GM23248 (cell line): ENCODE data around the gene HMSD. TPM values are rescaled to one million over a fixed set of nuclear protein-coding genes. Genes with fewer than 3 reads are reported as not detected.

ENCODE experiments used
- DNase-seq: peaks from one replicate; pipeline ENCODE4 v3.0.0-alpha.2; 2015
- H2AFZ ChIP-seq: fragments of 200-600 bp; sonication (generic); 2 replicates; pipeline ENCODE4 v1.6.1; 2016; ENCODE audit warnings: antibody characterized with exemption
- H3F3A ChIP-seq: fragments of 200-600 bp; sonication (generic); 2 replicates; pipeline ENCODE4 v1.6.1; 2016; ENCODE audit warnings: mild to moderate bottlenecking, antibody characterized with exemption, mixed run types; ENCODE audit not compliant: insufficient read depth
- H3K27ac ChIP-seq: fragments of 200-600 bp; sonication (generic); 2 replicates; pipeline ENCODE4 v1.5.1; 2016; ENCODE audit warnings: mild to moderate bottlenecking
- H3K27me3 ChIP-seq: fragments of 200-600 bp; sonication (generic); replicated peaks from 2 replicates; pipeline ENCODE4 v1.6.1; 2016; ENCODE audit warnings: mild to moderate bottlenecking; ENCODE audit not compliant: insufficient read depth
- H3K36me3 ChIP-seq: fragments of 200-600 bp; sonication (generic); 2 replicates; pipeline ENCODE4 v1.6.1; 2016; ENCODE audit warnings: low read depth, mild to moderate bottlenecking
- H3K4me1 ChIP-seq: fragments of 200-600 bp; sonication (generic); 2 replicates; pipeline ENCODE4 v1.6.1; 2016; ENCODE audit warnings: mild to moderate bottlenecking; ENCODE audit not compliant: insufficient read depth
- H3K4me2 ChIP-seq: fragments of 200-600 bp; sonication (generic); one replicate; pipeline ENCODE4 v1.6.1; 2016; ENCODE audit warnings: mild to moderate bottlenecking; ENCODE audit not compliant: unreplicated experiment
- H3K4me3 ChIP-seq: fragments of 200-600 bp; sonication (generic); 2 replicates; pipeline ENCODE4 v1.5.1; 2016; ENCODE audit warnings: mild to moderate bottlenecking
- H3K79me2 ChIP-seq: fragments of 200-600 bp; sonication (generic); 2 replicates; pipeline ENCODE4 v1.6.1; 2016; ENCODE audit warnings: mild to moderate bottlenecking; ENCODE audit not compliant: insufficient read depth
- H3K9ac ChIP-seq: fragments of 200-600 bp; sonication (generic); 2 replicates; pipeline ENCODE4 v1.6.1; 2016; ENCODE audit warnings: mild to moderate bottlenecking
- H3K9me2 ChIP-seq: fragments of 200-600 bp; sonication (generic); 2 replicates; pipeline ENCODE4 v1.6.1; 2016; ENCODE audit warnings: mixed run types, mild to moderate bottlenecking, moderate library complexity; ENCODE audit not compliant: insufficient read depth
- H3K9me3 ChIP-seq: fragments of 200-600 bp; sonication (generic); one replicate; pipeline ENCODE4 v1.6.1; 2017; ENCODE audit warnings: low read depth
- H4K20me1 ChIP-seq: fragments of 200-600 bp; sonication (generic); 2 replicates; pipeline ENCODE4 v1.6.0; 2016; ENCODE audit not compliant: insufficient read depth
- EZH2 ChIP-seq: fragments of 200-600 bp; sonication (generic); IDR thresholded peaks from 2 replicates; pipeline ENCODE4 v1.6.1; 2018; ENCODE audit warnings: antibody characterized with exemption, mild to moderate bottlenecking; ENCODE audit not compliant: insufficient read depth, poor library complexity, severe bottlenecking
- EZH2phosphoT487 ChIP-seq: fragments of 200-600 bp; sonication (generic); IDR thresholded peaks from 2 replicates; pipeline ENCODE4 v1.6.1; 2018; ENCODE audit warnings: antibody characterized with exemption, moderate library complexity, mild to moderate bottlenecking, low read depth; ENCODE audit not compliant: insufficient read depth
- WGBS, 2 experiments: methylation state at CpG; one replicate each; pipeline ENCODE4 v1.1.6; 2015 to 2017; ENCODE audit warnings: low lambda C conversion rate in 2 of 2, low coverage in 1 of 2; ENCODE audit errors: missing lambda C conversion rate in 2 of 2; 5-methylcytosine and 5-hydroxymethylcytosine counted together
- in situ Hi-C: fragments of 300-500 bp; cut with MboI; formaldehyde crosslinking; loops from 2 replicates; pipeline ENCODE4 v1.15.0; 2020
- polyA plus RNA-seq: library from polyadenylated mRNA; unstranded; fragments of >200 nt; fragmentation: Nextera tagmentation; extraction: Ambion mirVana; gene quantifications from 2 replicates; pipeline ENCODE4 v1.2.1, GENCODE V29; 2016
- total RNA-seq: library from RNA; depleted of rRNA; stranded (reverse); fragments of >200 nt; shearing (Covaris generic); gene quantifications from 2 replicates; pipeline ENCODE4 v1.2.3, GENCODE V29; 2014

The HMSD gene
- total and polyA plus RNA-seq, 2 experiments from 2014 or later = 0.83 TPM; not detected in 1

DNA sequence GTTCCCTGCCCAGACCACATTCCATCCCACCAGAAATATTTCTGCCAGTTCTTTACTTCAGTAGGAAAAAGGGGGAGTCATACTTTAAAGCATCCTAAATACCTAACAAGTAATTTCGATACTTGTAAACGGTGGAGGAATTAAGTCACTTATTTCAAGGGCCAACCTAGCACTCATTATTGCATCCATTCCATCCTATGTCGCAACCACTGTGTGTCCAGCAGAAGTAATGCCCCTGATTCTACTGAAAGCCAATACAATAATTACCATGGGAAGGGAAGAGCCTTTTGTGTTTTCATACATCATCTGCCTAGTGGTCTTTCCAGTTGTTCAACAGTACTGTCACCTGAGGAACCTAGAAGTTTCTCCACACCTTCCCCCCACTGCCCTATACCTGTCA, 33.3 kb downstream of the HMSD start:
- Histone ChIP-seq H3K27me3 (no peaks in the 10 kb centered on the region), H3K4me1 (peaks cover 13% of the 10 kb centered on the region), H3F3A (peaks cover 13% of the 10 kb centered on the region), H3K4me3 (no peak overlapping the region), H3K36me3 (peaks cover 46% of the 10 kb centered on the region), H3K79me2 (peaks cover 38% of the 10 kb centered on the region), H3K27ac (no peak overlapping the region), H2AFZ (no peak overlapping the region), H3K9ac (no peak overlapping the region), H3K9me2 (no peaks in the 10 kb centered on the region), H4K20me1 (no peaks in the 10 kb centered on the region), H3K4me2 (no peak overlapping the region), H3K9me3 (no peaks in the 10 kb centered on the region)
- TF ChIP-seq EZH2 (no peak), EZH2phosphoT487 (no peak)
- 98 to 100% methylated on average over 3 of the region's 3 CpGs for WGBS, 2 experiments
- in situ Hi-C loops = no loop called here
- no peak for DNase-seq

DNA sequence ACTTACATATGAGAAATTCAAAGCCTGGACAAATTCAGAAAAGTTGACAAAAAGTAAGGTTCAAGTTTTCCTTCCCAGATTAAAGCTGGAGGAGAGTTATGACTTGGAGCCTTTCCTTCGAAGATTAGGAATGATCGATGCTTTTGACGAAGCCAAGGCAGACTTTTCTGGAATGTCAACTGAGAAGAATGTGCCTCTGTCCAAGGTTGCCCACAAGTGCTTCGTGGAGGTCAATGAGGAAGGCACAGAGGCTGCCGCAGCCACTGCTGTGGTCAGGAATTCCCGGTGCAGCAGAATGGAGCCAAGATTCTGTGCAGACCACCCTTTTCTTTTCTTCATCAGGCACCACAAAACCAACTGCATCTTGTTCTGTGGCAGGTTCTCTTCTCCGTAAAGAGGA, 37.8 kb downstream of the HMSD start:
- Histone ChIP-seq H3K4me3 (no peak overlapping the region), H3K9me3 (no peaks in the 10 kb centered on the region), H3K27me3 (no peaks in the 10 kb centered on the region), H2AFZ (no peak overlapping the region), H3K9ac (no peak overlapping the region), H3K79me2 (no peaks in the 10 kb centered on the region), H3K4me1 (peaks cover 5% of the 10 kb centered on the region), H3K27ac (no peak overlapping the region), H4K20me1 (no peaks in the 10 kb centered on the region), H3K36me3 (peaks cover 51% of the 10 kb centered on the region), H3F3A (peaks cover 5% of the 10 kb centered on the region; the same call in 1 of the 2 replicates), H3K9me2 (no peaks in the 10 kb centered on the region), H3K4me2 (no peak overlapping the region)
- 80 to 82% methylated on average over 7 of the region's 7 CpGs for WGBS, 2 experiments
- in situ Hi-C loops = no loop called here
- TF ChIP-seq EZH2phosphoT487 (no peak), EZH2 (no peak)
- DNase-seq = no peak

DNA sequence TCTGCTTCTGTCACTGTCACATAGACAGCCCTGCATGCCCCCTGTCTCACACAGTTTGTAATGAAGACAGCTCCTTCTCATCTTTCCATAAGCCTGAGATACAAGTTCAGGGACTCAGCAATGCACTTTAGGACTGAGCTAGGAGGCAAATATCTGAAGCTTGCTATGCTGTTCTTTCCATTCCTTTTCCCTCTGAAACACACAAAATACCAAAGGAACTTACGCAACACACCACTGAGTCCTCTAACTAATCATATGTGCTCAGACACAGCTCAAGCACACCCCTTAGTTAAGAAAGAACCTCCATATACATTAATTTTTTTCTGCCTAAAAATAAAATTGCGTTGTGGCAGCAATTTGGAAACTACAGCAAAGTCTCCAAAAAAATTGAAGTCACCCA, 38.6 kb downstream of the HMSD start:
- no peaks in the 10 kb centered on the region for H3K27me3 ChIP-seq
- peaks cover 10% of the 10 kb centered on the region for H3K4me1 ChIP-seq
- H4K20me1 ChIP-seq = no peaks in the 10 kb centered on the region
- WGBS, 2 experiments = 20 to 25% methylated on average over 2 of the region's 2 CpGs
- H3K27ac ChIP-seq = no peak overlapping the region
- DNase-seq = no peak
- no peak overlapping the region for H3K4me3 ChIP-seq
- no peak overlapping the region for H3K4me2 ChIP-seq
- no peaks in the 10 kb centered on the region for H3K9me3 ChIP-seq
- H3K36me3 ChIP-seq = peaks cover 49% of the 10 kb centered on the region
- H3K9me2 ChIP-seq = no peaks in the 10 kb centered on the region
- H2AFZ ChIP-seq = no peak overlapping the region
- H3F3A ChIP-seq = peaks cover 11% of the 10 kb centered on the region; the same call in 1 of the 2 replicates
- H3K79me2 ChIP-seq = no peaks in the 10 kb centered on the region
- TF ChIP-seq EZH2phosphoT487 (no peak), EZH2 (no peak)
- no peak overlapping the region for H3K9ac ChIP-seq
- in situ Hi-C loops = no loop called here

DNA sequence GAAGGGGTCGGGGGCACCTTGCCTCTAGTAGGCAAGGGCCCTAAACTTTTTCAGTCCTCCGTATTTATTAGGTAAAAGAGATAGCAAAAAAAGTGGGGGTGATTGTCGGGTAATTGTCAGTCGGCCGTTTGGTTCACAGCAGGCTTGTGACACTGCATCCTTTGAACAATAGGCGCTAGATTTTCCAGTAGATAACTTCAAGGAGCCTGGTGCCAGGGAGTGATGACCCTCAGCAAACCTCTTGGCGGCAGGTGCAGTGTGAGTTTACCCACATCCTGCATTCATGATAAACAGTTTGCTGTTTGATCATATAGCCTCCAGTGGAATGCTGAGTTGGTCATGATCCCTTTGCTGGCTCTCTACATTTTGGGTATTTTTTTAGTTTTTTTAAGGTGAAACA, 43.6 kb downstream of the HMSD start:
- Histone ChIP-seq H3F3A (peaks cover 11% of the 10 kb centered on the region; the same call in 1 of the 2 replicates), H3K4me1 (peaks cover 14% of the 10 kb centered on the region), H3K36me3 (peaks cover 11% of the 10 kb centered on the region; the same call in 1 of the 2 replicates), H3K4me2 (no peak overlapping the region), H3K9me2 (no peaks in the 10 kb centered on the region), H3K9me3 (no peaks in the 10 kb centered on the region), H3K27me3 (no peaks in the 10 kb centered on the region), H3K79me2 (no peaks in the 10 kb centered on the region), H3K9ac (no peak overlapping the region), H3K4me3 (no peak overlapping the region), H2AFZ (no peak overlapping the region), H3K27ac (no peak overlapping the region), H4K20me1 (no peaks in the 10 kb centered on the region)
- in situ Hi-C loops = no loop called here
- DNase-seq = no peak
- TF ChIP-seq EZH2 (no peak), EZH2phosphoT487 (no peak)
- 96 to 98% methylated on average over 7 of the region's 7 CpGs for WGBS, 2 experiments
